ENCODE measurements around the gene CYLD.

CYLD gene

GRCh38 chr16:50842589-50842988 is 100.7 kb downstream of the CYLD start:
- no peak for DNase-seq (ENCODE audit: low read depth, low spot score)

GRCh38 chr16:50844840-50845239 is 103.0 kb downstream of the CYLD start:
- no peak for DNase-seq (ENCODE audit: low read depth, low spot score)

GRCh38 chr16:50845296-50845695 is 103.4 kb downstream of the CYLD start:
- DNase-seq (ENCODE audit: low read depth, low spot score): no peak

- DNase-seq (ENCODE audit: low read depth, low spot score): no peak
Observed at GRCh38 chr16:50846511-50846910, 104.6 kb downstream of the CYLD start.

GRCh38 chr16:50847166-50847565 is 105.3 kb downstream of the CYLD start:
- DNase-seq (ENCODE audit: low read depth, low spot score): no peak

- DNase-seq (ENCODE audit: low read depth, low spot score): no peak
Observed at GRCh38 chr16:50848755-50849514, 107.0 kb downstream of the CYLD start.

Data from brain pericyte (primary cell).